Esophagus muscularis mucosa (tissue), 4 donors: ENCODE results near the gene EIF3D. TPM values are rescaled to one million over a fixed set of nuclear protein-coding genes. Genes with fewer than 3 reads are reported as not detected.

Source experiments
- DNase-seq: peaks from one replicate; pipeline ENCODE4 v3.0.0-alpha.2; 2017; ENCODE audit errors: extremely low spot score
- H3K27ac ChIP-seq, 4 donors: fragments of 200-600 bp; sonication (generic); replicated peaks in 1 of 4; 1 replicate in 3 of 4; 2 replicates in 1 of 4; pipeline ENCODE4 v1.5.1; 2016 to 2019; ENCODE audit warnings: mild to moderate bottlenecking in 1 of 4
- H3K27me3 ChIP-seq, 4 donors: fragments of 200-600 bp; sonication (generic); one replicate each; pipeline versions ENCODE4 v1.5.1 to v1.6.0; 2016 to 2019
- H3K36me3 ChIP-seq, 4 donors: fragments of 200-600 bp; sonication (generic); one replicate each; pipeline ENCODE4 v1.5.1; 2016 to 2019
- H3K4me1 ChIP-seq, 4 donors: fragments of 200-600 bp; sonication (generic); one replicate each; pipeline ENCODE4 v1.5.1; 2016 to 2019
- H3K4me3 ChIP-seq, 4 donors: fragments of 200-600 bp; sonication (generic); 1 replicate in 2 of 4; 2 replicates in 2 of 4; pipeline ENCODE4 v1.5.1; 2016 to 2019; ENCODE audit warnings: mild to moderate bottlenecking in 4 of 4, moderate library complexity in 1 of 4
- H3K9me3 ChIP-seq, 4 donors: fragments of 200-600 bp; sonication (generic); 1 replicate in 3 of 4; 2 replicates in 1 of 4; pipeline ENCODE4 v1.5.1; 2016 to 2019
- CTCF ChIP-seq, 3 experiments: fragments of 200-600 bp in 2 of 3; fragments of 450-650 bp in 1 of 3; sonication (generic) in 2 of 3; IDR thresholded peaks; one replicate each; pipeline ENCODE4 v1.5.1; 2017 to 2019; ENCODE audit warnings: antibody characterized with exemption in 3 of 3, mild to moderate bottlenecking in 2 of 3, moderate library complexity in 1 of 3
- EP300 ChIP-seq: sonication (generic); formaldehyde crosslinking; IDR thresholded peaks from one replicate; pipeline ENCODE4 v1.6.1; 2017; ENCODE audit warnings: antibody characterized with exemption
- POLR2A ChIP-seq: fragments of 450-650 bp; IDR thresholded peaks from one replicate; pipeline ENCODE4 v1.6.1; 2017; ENCODE audit warnings: antibody characterized with exemption, moderate library complexity, mild to moderate bottlenecking, low read depth
- POLR2AphosphoS5 ChIP-seq, 2 donors: sonication (generic); formaldehyde crosslinking; IDR thresholded peaks; one replicate each; pipeline ENCODE4 v1.6.1; 2017; ENCODE audit warnings: antibody characterized with exemption in 2 of 2
- WGBS: methylation state at CpG from one replicate; pipeline ENCODE4 v1.1.5; 2018; 5-methylcytosine and 5-hydroxymethylcytosine counted together
- intact Hi-C: fragments of 100-400 bp; cut with DNase I; formaldehyde crosslinking; loops from one replicate; pipeline ENCODE4 v1.15.1; 2023
- total RNA-seq, 4 donors: library from RNA; depleted of rRNA; stranded (reverse); fragments of >200 nt; gene quantifications; one replicate each; pipeline versions ENCODE4 v1.1.0 to v1.2.1, GENCODE V29; 2016

Gene EIF3D
- total RNA-seq, 4 donors from 2014 or later: 200 to 282 (median 252) TPM

DNA sequence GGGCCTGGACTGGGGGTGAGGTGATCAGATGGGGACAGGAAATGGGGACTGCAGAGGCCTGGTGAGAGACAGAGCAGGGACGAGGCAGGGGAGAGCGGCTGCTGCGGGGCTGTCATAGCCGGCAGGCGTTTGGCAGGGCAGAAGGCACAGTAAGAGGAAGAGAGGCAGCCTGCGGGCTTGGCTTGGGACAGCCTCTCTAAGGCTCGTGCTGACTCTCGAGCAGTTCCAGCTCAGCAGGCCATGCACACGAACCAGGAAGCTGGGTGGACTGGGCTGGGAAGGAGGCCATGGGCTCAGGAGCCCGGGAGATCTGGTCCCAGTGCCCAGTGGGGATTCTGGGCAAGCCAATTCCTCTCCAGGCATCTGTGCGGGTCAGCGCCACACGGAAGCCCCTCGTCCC, 19.6 kb upstream of the EIF3D start:
- peaks cover 0 to 76% (median 5%) of the 10 kb centered on the region in 4 donors for H3K27me3 ChIP-seq
- WGBS: 64% methylated on average over 10 of the region's 14 CpGs

GRCh38 chr22:36546932-36547331, 18.0 kb upstream of the EIF3D start:
- H3K4me3 ChIP-seq: no peak overlapping the region
- H3K27me3 ChIP-seq: peaks cover 0 to 63% (median 5%) of the 10 kb centered on the region in 4 donors
- TF ChIP-seq POLR2A: no peak
- TF ChIP-seq CTCF (IDR thresholded peaks at IDR 0.05): no peak
- TF ChIP-seq POLR2AphosphoS5 (IDR thresholded peaks at IDR 0.05): no peak
- no peak for TF ChIP-seq EP300
- H3K9me3 ChIP-seq: no peaks in the 10 kb centered on the region
- no peaks in the 10 kb centered on the region for H3K4me1 ChIP-seq
- 40% methylated on average over 6 of the region's 6 CpGs for WGBS
- intact Hi-C loops: loop anchor here (5.0 kb wide), 1 partner anchor 310 kb away; no protein-coding TSS in a partner anchor
- H3K36me3 ChIP-seq: no peaks in the 10 kb centered on the region
- H3K27ac ChIP-seq: no peak overlapping the region
- DNase-seq: no peak

More for the DNA sequence above, 19.6 kb upstream of the EIF3D start:
- H3K9me3 ChIP-seq: no peaks in the 10 kb centered on the region
- no peak overlapping the region for H3K27ac ChIP-seq
- no peak overlapping the region for H3K4me3 ChIP-seq
- H3K36me3 ChIP-seq: no peaks in the 10 kb centered on the region
- DNase-seq: no peak
- intact Hi-C loops: loop anchor here (5.0 kb wide), 1 partner anchor 309 kb away; no protein-coding TSS in a partner anchor
- TF ChIP-seq POLR2AphosphoS5 (IDR thresholded peaks at IDR 0.05) (no peak), POLR2A (no peak), CTCF (IDR thresholded peaks at IDR 0.05) (no peak), EP300 (no peak)
- no peaks in the 10 kb centered on the region for H3K4me1 ChIP-seq

DNA sequence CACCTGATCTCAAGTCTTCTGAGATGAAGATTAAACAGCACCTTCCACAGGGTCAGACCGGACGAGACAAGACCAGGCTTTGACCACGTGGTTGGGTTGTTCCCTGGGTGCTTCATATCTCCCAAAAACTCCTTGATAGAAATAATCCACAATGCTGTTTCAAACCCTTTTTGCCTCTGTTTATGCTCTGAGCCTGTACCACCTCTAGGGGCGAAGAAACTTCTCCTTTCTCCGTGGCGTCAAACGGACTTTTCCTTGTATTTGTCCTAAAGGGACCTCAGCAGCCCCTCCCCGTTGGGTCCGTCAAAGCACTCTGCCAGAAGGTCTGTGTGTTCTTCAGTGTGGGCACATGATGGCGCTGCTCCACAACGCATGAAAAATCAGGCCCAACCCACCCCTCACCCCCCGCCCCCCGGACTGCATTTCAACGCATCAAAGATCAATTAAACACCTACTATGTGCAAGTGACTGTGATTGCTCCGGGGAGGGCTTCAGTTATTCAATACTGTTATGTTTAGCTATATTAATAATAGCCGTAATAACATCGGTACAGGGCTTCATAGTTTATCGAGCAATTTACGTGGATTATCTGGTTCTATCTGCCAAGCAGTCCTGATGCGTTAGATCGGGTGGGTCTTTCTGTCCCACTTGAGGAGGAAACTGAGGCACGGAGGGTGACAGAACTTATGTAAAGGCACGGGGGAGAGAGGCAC, 17.3 kb upstream of the EIF3D start:
- DNase-seq: no peak
- intact Hi-C loops: loop anchor here (5.0 kb wide), 1 partner anchor 311 kb away; no protein-coding TSS in a partner anchor
- H3K4me1 ChIP-seq: no peaks in the 10 kb centered on the region
- no peaks in the 10 kb centered on the region for H3K9me3 ChIP-seq
- TF ChIP-seq CTCF (IDR thresholded peaks at IDR 0.05) (peak; percentile 30 to 56 (median 48)), POLR2A (no peak)
- H3K36me3 ChIP-seq: no peaks in the 10 kb centered on the region
- peaks cover 0 to 56% (median 5%) of the 10 kb centered on the region in 4 donors for H3K27me3 ChIP-seq
- H3K4me3 ChIP-seq: no peak overlapping the region
- 21% methylated on average over 23 of the region's 23 CpGs for WGBS
- no peak overlapping the region for H3K27ac ChIP-seq

GRCh38 chr22:36544107-36544620, 15.2 kb upstream of the EIF3D start:
- intact Hi-C loops: no loop called here
- H3K27me3 ChIP-seq: peaks cover 0 to 38% (median 5%) of the 10 kb centered on the region in 4 donors
- no peak for DNase-seq
- no peaks in the 10 kb centered on the region for H3K9me3 ChIP-seq
- H3K4me1 ChIP-seq: no peaks in the 10 kb centered on the region
- 93% methylated on average over 11 of the region's 11 CpGs for WGBS
- H3K36me3 ChIP-seq: no peaks in the 10 kb centered on the region
- H3K4me3 ChIP-seq: no peak overlapping the region
- no peak overlapping the region for H3K27ac ChIP-seq
- TF ChIP-seq EP300 (no peak), POLR2A (no peak), POLR2AphosphoS5 (IDR thresholded peaks at IDR 0.05) (no peak), CTCF (IDR thresholded peaks at IDR 0.05) (no peak)
